Natural killer cell treated with Interleukin-12 subunit alpha and Interleukin-12 subunit beta and Interleukin-15 and Interleukin-18, amount 100 ng/mL, for 72 hours (primary cell): ENCODE data around the gene C2orf42. TPM values are rescaled to one million over a fixed set of nuclear protein-coding genes. Genes with fewer than 3 reads are reported as not detected.
"Not testable (repeated sequence)": the region's sequence is repeated elsewhere in the genome, so short reads cannot be mapped to it uniquely, and the experiment has no call there.

Experiments
- ATAC-seq, 2 donors: fragments of 150-1000 bp; cut with Tn5 transposase in 1 of 2; sonication (Bioruptor Pico), chemical (Tn5 transposase) in 1 of 2; 2 replicates each; pipeline ENCODE4 v1.10.0; 2021
- DNase-seq: peaks from one replicate; pipeline ENCODE4 v3.0.0; 2022; ENCODE audit warnings: low spot score
- H3K27ac Mint-ChIP-seq, 2 donors: 1 replicate in 1 of 2; 2 replicates in 1 of 2; pipeline ENCODE4 v1.8.0; 2022; ENCODE audit warnings: mixed read lengths in 2 of 2, mild to moderate bottlenecking in 1 of 2, moderate library complexity in 1 of 2
- H3K27me3 Mint-ChIP-seq, 2 donors: 1 replicate in 1 of 2; 2 replicates in 1 of 2; pipeline ENCODE4 v1.8.0; 2022; ENCODE audit warnings: mixed read lengths in 2 of 2
- H3K36me3 Mint-ChIP-seq: one replicate; pipeline ENCODE4 v1.8.0; 2022; ENCODE audit warnings: mixed read lengths
- H3K4me1 Mint-ChIP-seq, 2 donors: 1 replicate in 1 of 2; 2 replicates in 1 of 2; pipeline ENCODE4 v1.8.0; 2022; ENCODE audit warnings: low read depth in 2 of 2, mixed read lengths in 2 of 2, mild to moderate bottlenecking in 1 of 2
- H3K4me3 Mint-ChIP-seq: one replicate; pipeline ENCODE4 v1.8.0; 2022; ENCODE audit warnings: mixed read lengths
- H3K9me3 Mint-ChIP-seq: 2 replicates; pipeline ENCODE4 v1.8.0; 2022; ENCODE audit warnings: mixed read lengths
- total RNA-seq, 2 donors: library from RNA; stranded (reverse); gene quantifications; one replicate each; pipeline ENCODE4 v1.2.3, GENCODE V29; 2022

Gene C2orf42
- total RNA-seq, 2 donors from 2014 or later, result 24.3 to 26.1 TPM

- not testable (repeated sequence) for H3K27ac Mint-ChIP-seq, H3K27me3 Mint-ChIP-seq, DNase-seq, H3K9me3 Mint-ChIP-seq, ATAC-seq, H3K36me3 Mint-ChIP-seq, H3K4me3 Mint-ChIP-seq
- H3K4me1 Mint-ChIP-seq, result peaks cover 8 to 18% of the 10 kb centered on the region in 2 donors
These were observed 42.5 kb downstream of the C2orf42 start for GRCh38 chr2:70148211-70148760.

DNA sequence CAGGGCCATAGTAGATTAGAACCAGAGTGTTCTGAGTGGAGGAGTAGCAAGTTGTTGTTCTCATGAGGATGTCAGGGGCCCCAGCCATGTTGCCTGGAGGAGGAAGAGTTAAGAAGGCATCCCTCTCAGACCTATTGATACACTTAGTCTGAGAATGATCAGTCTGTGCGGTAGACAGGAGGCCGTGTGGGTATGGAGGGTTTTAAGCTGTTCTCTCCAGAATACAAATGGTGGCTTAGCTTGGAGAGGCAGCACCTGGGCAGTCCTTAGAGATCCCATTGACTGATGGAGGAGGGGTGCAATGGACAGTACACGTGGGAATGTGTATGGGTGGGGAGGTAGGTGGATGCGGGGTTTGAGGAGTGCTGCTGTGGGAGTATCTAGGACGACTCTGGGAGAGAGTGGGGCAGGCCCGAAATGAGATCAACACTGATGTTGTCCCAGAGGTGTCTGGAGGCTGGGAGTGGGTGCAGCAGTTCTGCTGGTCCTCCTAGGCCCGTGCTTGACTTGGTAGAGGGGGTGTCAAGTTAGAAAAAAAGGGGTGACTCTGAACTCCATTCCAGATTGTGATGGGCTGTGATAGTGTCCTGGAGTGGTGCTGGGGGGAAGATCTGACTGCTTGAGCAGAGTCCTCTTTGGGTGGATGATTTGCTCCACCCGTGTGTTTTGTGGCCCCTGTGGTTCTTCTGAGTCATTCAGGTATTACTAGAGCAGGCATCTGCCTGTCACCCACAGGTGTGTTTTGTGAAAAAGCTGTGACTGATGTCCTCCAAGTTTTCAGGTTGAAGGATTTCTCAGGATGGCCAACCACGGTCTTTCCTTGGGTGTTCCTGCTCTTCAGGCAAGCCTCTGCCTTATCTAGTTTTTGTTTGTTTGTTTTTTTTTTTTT, 44.7 kb downstream of the C2orf42 start:
- Mint-ChIP-seq H3K4me1 (peaks cover 22 to 34% of the 10 kb centered on the region in 2 donors), H3K36me3 (no peaks in the 10 kb centered on the region), H3K27me3 (no peaks in the 10 kb centered on the region), H3K9me3 (no peaks in the 10 kb centered on the region), H3K27ac (peak overlapping the region in 1 of 2 donors; percentile 99), H3K4me3 (no peak overlapping the region)
- ATAC-seq (no peak), DNase-seq (no peak)

- ATAC-seq (no peak), DNase-seq (no peak)
- Mint-ChIP-seq H3K4me1 (peaks cover 32 to 44% of the 10 kb centered on the region in 2 donors), H3K27me3 (no peaks in the 10 kb centered on the region), H3K27ac (peak overlapping the region in 1 of 2 donors; percentile 99), H3K9me3 (no peaks in the 10 kb centered on the region), H3K4me3 (no peak overlapping the region), H3K36me3 (no peaks in the 10 kb centered on the region)
These were observed 45.7 kb downstream of the C2orf42 start for GRCh38 chr2:70145144-70145490.

DNA sequence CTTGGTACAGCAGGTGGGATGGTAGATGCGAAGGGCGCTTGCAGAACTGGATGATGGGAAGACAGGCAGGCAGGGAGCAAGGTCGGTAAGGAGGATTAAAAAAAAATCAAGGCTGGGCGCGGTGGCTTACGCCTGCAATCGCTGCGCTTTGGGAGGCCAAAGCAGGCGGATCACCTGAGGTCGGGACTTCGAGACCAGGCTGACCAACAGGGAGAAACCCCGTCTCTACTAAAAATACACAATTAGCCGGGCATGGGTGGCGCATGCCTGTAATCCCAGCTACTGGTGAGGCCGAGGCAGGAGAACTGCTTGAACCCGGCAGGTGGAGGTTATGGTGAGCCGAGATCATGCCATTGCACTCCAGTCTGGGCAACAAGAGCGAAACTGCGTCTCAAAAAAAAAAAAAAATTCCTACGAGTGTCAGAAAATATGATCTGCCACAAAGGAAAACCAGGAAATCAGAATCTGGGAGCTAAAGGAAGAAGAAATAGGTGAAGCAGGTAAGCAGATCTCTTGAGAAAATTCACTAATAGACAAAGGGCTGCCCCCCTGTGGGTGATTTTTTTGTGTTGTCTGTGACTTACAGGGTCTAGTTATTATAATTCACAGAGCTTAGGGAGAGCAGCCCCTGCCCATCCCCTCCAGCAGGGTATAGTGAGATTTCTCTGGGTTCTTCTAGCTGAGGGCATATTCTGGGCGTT, 46.2 kb downstream of the C2orf42 start:
- no peak for ATAC-seq
- DNase-seq, result no peak
- Mint-ChIP-seq H3K4me3 (no peak overlapping the region), H3K4me1 (peaks cover 35 to 47% of the 10 kb centered on the region in 2 donors), H3K27me3 (no peaks in the 10 kb centered on the region), H3K9me3 (no peaks in the 10 kb centered on the region), H3K36me3 (no peaks in the 10 kb centered on the region), H3K27ac (peak overlapping the region; percentile 98 to 99)

DNA sequence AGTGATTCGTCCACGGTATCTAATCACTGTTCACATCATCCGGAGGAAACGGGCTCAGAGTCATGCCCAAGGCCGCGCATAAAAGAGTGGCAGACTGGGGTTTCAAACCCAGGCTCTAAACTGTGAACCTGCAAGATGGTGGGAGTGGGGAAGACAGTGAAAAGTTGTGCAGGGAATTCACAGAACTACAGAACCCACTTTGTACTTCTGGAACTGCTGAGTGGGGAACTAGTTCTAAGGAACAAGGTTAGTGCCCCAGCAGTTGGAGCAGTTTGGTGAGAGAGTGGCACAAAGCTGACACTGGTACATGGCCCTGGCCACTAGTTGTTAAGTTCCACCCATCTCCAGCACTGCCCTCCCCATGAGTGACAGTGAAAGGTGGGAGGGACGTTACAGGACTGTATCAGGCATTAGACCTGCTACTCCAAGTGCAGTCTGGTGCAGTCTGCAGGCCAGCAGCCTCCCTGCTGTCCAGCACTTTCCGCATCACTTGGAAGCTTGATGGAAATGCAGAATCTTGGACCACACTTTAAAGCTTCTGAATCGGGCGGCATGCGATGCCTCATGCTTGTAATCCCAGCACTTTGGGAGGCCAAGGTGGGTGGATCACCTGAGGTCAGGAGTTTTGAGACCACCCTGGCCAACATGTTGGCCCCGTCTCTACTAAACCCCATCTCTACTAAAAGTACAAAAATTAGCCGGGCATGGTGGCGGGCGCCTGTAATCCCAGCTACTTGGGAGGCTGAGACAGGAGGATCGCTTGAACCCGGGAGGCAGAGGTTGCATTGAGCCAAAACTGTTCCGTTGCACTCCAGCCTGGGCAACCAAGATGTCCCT, 47.3 kb downstream of the C2orf42 start:
- Mint-ChIP-seq H3K36me3 (no peaks in the 10 kb centered on the region), H3K4me3 (peak overlapping the region; percentile 88), H3K27ac (peak overlapping the region; percentile 98 to 99), H3K4me1 (peaks cover 35 to 47% of the 10 kb centered on the region in 2 donors), H3K27me3 (no peaks in the 10 kb centered on the region), H3K9me3 (no peaks in the 10 kb centered on the region)
- no peak for ATAC-seq
- peak; percentile 70 for DNase-seq

DNA sequence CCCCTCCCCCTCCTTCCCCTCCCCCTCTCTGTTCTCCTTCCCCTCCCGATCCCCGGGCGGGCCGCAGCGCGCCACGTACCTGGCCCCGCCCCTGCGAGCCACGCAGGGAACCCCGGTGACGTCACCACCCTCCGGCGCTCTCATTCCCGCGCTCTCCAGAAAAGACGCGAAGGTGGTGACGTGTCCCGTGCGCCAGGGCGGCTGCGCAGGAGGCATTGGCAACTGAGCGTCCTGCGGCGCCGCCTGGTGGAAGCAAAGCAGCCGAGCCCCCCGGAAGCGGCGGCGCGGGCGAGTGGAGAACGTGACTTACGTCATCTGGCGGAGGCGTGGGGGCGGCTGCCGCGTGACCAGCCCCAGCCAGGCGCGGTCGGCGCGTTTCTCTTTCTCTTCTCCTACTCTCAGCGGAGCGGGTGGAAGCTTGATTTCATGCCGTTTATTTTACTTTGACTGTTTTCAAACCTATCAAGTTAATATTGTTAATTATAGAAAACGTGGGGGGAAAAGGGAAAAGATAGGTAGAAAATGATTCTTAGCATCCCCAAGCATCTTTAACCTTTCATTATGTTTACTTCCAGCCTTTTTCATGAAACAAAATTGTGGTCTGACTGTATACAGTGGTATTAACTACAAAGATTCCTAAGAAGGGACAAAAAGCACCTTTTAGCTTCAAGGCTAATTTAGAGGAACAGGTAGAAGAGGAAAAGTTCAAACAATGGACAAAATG, 48.1 kb downstream of the C2orf42 start:
- Mint-ChIP-seq H3K27ac (peak overlapping the region; percentile 98 to 99), H3K36me3 (no peaks in the 10 kb centered on the region), H3K27me3 (no peaks in the 10 kb centered on the region), H3K4me3 (peak overlapping the region; percentile 88), H3K9me3 (no peaks in the 10 kb centered on the region), H3K4me1 (peaks cover 37 to 51% of the 10 kb centered on the region in 2 donors)
- DNase-seq (peak; percentile 100), ATAC-seq (peak; percentile 87 to 91)

- peak; percentile 45 to 58 for ATAC-seq
- no peaks in the 10 kb centered on the region for H3K27me3 Mint-ChIP-seq
- H3K4me1 Mint-ChIP-seq, result peaks cover 42 to 56% of the 10 kb centered on the region in 2 donors
- H3K4me3 Mint-ChIP-seq, result peak overlapping the region; percentile 89
- H3K27ac Mint-ChIP-seq, result peak overlapping the region; percentile 98 to 99
- DNase-seq, result no peak
- H3K9me3 Mint-ChIP-seq, result no peaks in the 10 kb centered on the region
- H3K36me3 Mint-ChIP-seq, result no peaks in the 10 kb centered on the region
These were observed 48.8 kb downstream of the C2orf42 start for GRCh38 chr2:70141902-70142589.

GRCh38 chr2:70141212-70141901, 49.5 kb downstream of the C2orf42 start:
- H3K27ac Mint-ChIP-seq, result peak overlapping the region; percentile 88 to 98
- DNase-seq, result peak; percentile 80
- H3K4me3 Mint-ChIP-seq, result peak overlapping the region; percentile 89
- ATAC-seq, result peak; percentile 38 to 55
- no peaks in the 10 kb centered on the region for H3K36me3 Mint-ChIP-seq
- H3K9me3 Mint-ChIP-seq, result no peaks in the 10 kb centered on the region
- no peaks in the 10 kb centered on the region for H3K27me3 Mint-ChIP-seq
- peaks cover 45 to 56% of the 10 kb centered on the region in 2 donors for H3K4me1 Mint-ChIP-seq

DNA sequence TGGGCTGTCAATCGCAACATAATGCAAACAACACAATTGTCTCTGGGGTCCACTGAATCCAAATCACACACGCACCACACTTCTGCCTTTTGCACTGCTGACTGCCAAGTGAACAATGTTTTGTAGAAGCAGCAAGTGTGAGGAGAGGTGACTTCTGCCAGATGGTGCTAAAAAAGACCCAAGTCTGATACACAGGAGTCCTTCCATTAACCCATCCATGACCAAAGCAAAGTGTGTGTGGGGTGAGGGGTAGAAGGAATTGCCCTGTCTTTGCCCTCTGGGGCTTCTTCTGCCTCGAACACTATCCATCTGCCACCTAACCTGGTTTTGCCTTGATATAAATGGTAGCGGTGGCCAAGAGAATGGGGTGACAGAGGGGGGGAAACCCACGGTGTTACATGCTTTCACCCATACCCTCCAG, 50.0 kb downstream of the C2orf42 start:
- H3K4me1 Mint-ChIP-seq, result peaks cover 44 to 56% of the 10 kb centered on the region in 2 donors
- peak overlapping the region; percentile 89 for H3K4me3 Mint-ChIP-seq
- ATAC-seq (no peak), DNase-seq (peak; percentile 49)
- H3K36me3 Mint-ChIP-seq, result no peaks in the 10 kb centered on the region
- peak overlapping the region; percentile 88 to 98 for H3K27ac Mint-ChIP-seq
- H3K9me3 Mint-ChIP-seq, result no peaks in the 10 kb centered on the region
- H3K27me3 Mint-ChIP-seq, result no peaks in the 10 kb centered on the region

- Mint-ChIP-seq H3K4me1 (peaks cover 62 to 66% of the 10 kb centered on the region in 2 donors), H3K4me3 (peak overlapping the region; percentile 94), H3K27ac (peak overlapping the region; percentile 99 to 100)
- not testable (repeated sequence) for H3K36me3 Mint-ChIP-seq, H3K27me3 Mint-ChIP-seq, ATAC-seq, H3K9me3 Mint-ChIP-seq, DNase-seq
These were observed 56.4 kb downstream of the C2orf42 start for GRCh38 chr2:70134323-70134983.

DNA sequence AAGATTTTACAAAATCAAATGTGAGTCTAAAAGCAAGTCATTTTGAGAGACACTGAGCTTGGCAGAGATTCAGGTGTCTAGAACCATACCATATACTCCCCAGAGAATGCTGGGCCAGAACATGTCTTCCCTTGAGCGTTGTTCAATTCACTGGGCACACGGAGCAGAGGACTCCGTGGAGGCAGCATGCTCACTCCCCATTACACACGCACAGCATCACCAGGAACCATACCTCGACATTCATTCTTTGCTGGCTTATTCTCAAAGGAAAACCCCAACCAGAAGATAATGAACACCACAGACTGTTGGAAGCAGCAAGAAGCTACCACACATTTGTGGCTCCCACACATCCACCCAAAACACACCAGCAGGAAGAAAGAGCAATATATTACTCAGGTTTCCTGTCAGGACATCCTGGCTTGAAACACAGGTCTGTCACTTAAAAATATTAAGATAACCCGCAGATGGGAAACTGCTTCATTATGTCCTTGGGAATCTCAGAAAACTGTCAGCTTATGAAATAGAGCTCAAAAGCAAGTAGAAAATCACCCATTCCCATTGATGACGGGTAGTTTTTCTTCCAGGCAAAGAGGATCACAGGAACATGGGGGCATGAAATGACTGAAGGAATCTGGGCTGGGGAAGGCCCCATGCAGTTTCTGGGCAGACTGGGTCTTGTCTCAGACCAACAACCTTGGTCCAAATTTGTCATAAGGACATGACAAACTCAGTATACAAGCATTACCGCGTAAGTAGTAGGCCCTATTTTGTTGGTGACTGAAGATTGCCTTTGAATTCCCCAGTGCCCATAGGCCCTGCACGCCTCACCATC, 57.1 kb downstream of the C2orf42 start:
- DNase-seq, result peak; percentile 67
- H3K27me3 Mint-ChIP-seq, result no peaks in the 10 kb centered on the region
- H3K9me3 Mint-ChIP-seq, result no peaks in the 10 kb centered on the region
- H3K27ac Mint-ChIP-seq, result peak overlapping the region; percentile 99 to 100
- H3K4me1 Mint-ChIP-seq, result peaks cover 63 to 66% of the 10 kb centered on the region in 2 donors
- H3K4me3 Mint-ChIP-seq, result peak overlapping the region; percentile 94
- peak; percentile 55 to 56 for ATAC-seq
- no peaks in the 10 kb centered on the region for H3K36me3 Mint-ChIP-seq
